GM18873 (cell line): ENCODE data around the gene RELN.
"Not testable (repeated sequence)": the region's sequence is repeated elsewhere in the genome, so short reads cannot be mapped to it uniquely, and the experiment has no call there.

Experiments
- ATAC-seq: cut with Tn5 transposase; IDR thresholded peaks from one replicate; pipeline ENCODE4 v1.9.1; 2021; ENCODE audit warnings: mild to moderate bottlenecking, moderate library complexity, moderate number of reproducible peaks; ENCODE audit not compliant: unreplicated experiment, low FRiP score

Gene RELN

GRCh38 chr7:103905997-103906396, 83.5 kb downstream of the RELN start:
- no peak for ATAC-seq

GRCh38 chr7:103902917-103903316, 86.5 kb downstream of the RELN start:
- no peak for ATAC-seq

GRCh38 chr7:103896826-103897225, 92.6 kb downstream of the RELN start:
- ATAC-seq, result not testable (repeated sequence)

GRCh38 chr7:103894656-103895596, 94.5 kb downstream of the RELN start:
- no peak for ATAC-seq

- no peak for ATAC-seq
Measured at GRCh38 chr7:103893350-103893749, 96.1 kb downstream of the RELN start.

GRCh38 chr7:103889451-103889850, 100.0 kb downstream of the RELN start:
- ATAC-seq, result no peak

GRCh38 chr7:103888603-103889153, 100.8 kb downstream of the RELN start:
- no peak for ATAC-seq

- ATAC-seq, result no peak
Measured at GRCh38 chr7:103887853-103888602, 101.4 kb downstream of the RELN start.

- ATAC-seq, result no peak
Measured at GRCh38 chr7:103887050-103887449, 102.4 kb downstream of the RELN start.

GRCh38 chr7:103879928-103880600, 109.4 kb downstream of the RELN start:
- ATAC-seq, result no peak

- ATAC-seq, result no peak
Measured at GRCh38 chr7:103879411-103879810, 110.0 kb downstream of the RELN start.

- no peak for ATAC-seq
Measured at GRCh38 chr7:103877565-103877964, 111.9 kb downstream of the RELN start.

- ATAC-seq, result no peak
Measured at GRCh38 chr7:103875718-103876117, 113.7 kb downstream of the RELN start.

- no peak for ATAC-seq
Measured at GRCh38 chr7:103871473-103871872, 118.0 kb downstream of the RELN start.

- no peak for ATAC-seq
Measured at GRCh38 chr7:103870664-103871063, 118.8 kb downstream of the RELN start.

- no peak for ATAC-seq
Measured at GRCh38 chr7:103867874-103868273, 121.6 kb downstream of the RELN start.

GRCh38 chr7:103866919-103867318, 122.5 kb downstream of the RELN start:
- ATAC-seq, result no peak

- no peak for ATAC-seq
Measured at GRCh38 chr7:103865442-103865841, 124.0 kb downstream of the RELN start.

GRCh38 chr7:103862302-103863035, 127.0 kb downstream of the RELN start:
- no peak for ATAC-seq

- no peak for ATAC-seq
Measured at GRCh38 chr7:103859709-103860108, 129.7 kb downstream of the RELN start.
